ENCODE results near the gene VWA3B. TPM values are rescaled to one million over a fixed set of nuclear protein-coding genes. Genes with fewer than 3 reads are reported as not detected.

The VWA3B gene
- total and polyA plus RNA-seq, 2 of the 4 experiments (the other 2 are of a cell fraction): not detected

- H2AFZ ChIP-seq (replicated peaks; ENCODE audit: low read length, poor library complexity): no peak overlapping the region
- no peak overlapping the region for H2BK15ac ChIP-seq (ENCODE audit: low read depth, low read length)
- in situ Hi-C loops (cut with MboI; ENCODE audit: low sequenced_read_pairs) (loop anchor here (10.0 kb wide), 1 partner anchor 88 kb away; no protein-coding TSS in a partner anchor), intact Hi-C loops (cut with micrococcal nuclease) (no loop called here), dilution Hi-C loops (cut with HindIII; ENCODE audit: low sequenced_read_pairs, unreplicated experiment) (no loop called here)
- no peaks in the 10 kb centered on the region for H4K20me1 ChIP-seq (ENCODE audit: insufficient read depth, low read length)
- H2BK5ac ChIP-seq (ENCODE audit: low read depth, low read length, poor library complexity, severe bottlenecking): no peak overlapping the region
- TF ChIP-seq MAZ (IDR thresholded peaks at IDR 0.05; ENCODE audit: borderline replicate concordance, low read depth, low read length) (no peak), RFX5 (IDR thresholded peaks at IDR 0.05; ENCODE audit: low read depth, low read length) (no peak), NFE2L2 (IDR thresholded peaks at IDR 0.05; ENCODE audit: low read depth, low read length) (no peak), FOS (IDR thresholded peaks at IDR 0.05; ENCODE audit: low read depth, low read length) (no peak), CHD1 (IDR thresholded peaks at IDR 0.05; ENCODE audit: low read depth, low read length) (no peak), SMC3 (IDR thresholded peaks at IDR 0.05; ENCODE audit: low read depth, low read length) (no peak), CTCF (conservative IDR thresholded peaks at IDR 0.05; ENCODE audit: low read depth, low read length) (no peak)
- H3K4me1 ChIP-seq (ENCODE audit: control insufficient read depth, insufficient read depth, low read length): no peaks in the 10 kb centered on the region
- H3K9me1 ChIP-seq (ENCODE audit: insufficient read depth, low read length): no peaks in the 10 kb centered on the region
- no peak overlapping the region for H3K27ac ChIP-seq (ENCODE audit: insufficient read depth, low read length)
- no peak overlapping the region for H2AK5ac ChIP-seq (ENCODE audit: low read depth, low read length)
- no peak overlapping the region for H3K4ac ChIP-seq (ENCODE audit: low read depth, low read length)
- no peak overlapping the region for H3K23ac ChIP-seq (ENCODE audit: low read depth, low read length)
- H4K8ac ChIP-seq (ENCODE audit: low read depth in 2 of 2, low read length in 2 of 2): no peak overlapping the region
- ChIA-PET CTCF (no interaction called here), POLR2A (ENCODE audit: unreplicated experiment) (no interaction called here)
- 40% methylated on average over 1 of the region's 7 CpGs; no CpG with 5 or more reads in 1 of the 2 experiments for WGBS, 2 experiments (ENCODE audit: extremely low coverage in 2 of 2, insufficient read length in 1 of 2)
- H2BK120ac ChIP-seq (ENCODE audit: low read depth, low read length): no peak overlapping the region
- H3K4me2 ChIP-seq (ENCODE audit: low read depth, low read length): no peak overlapping the region
- H3K18ac ChIP-seq (ENCODE audit: low read depth, low read length): no peak overlapping the region
- no peak overlapping the region for H3K4me3 ChIP-seq (ENCODE audit: insufficient read depth, low read depth, low read length)
- H3K36me3 ChIP-seq (ENCODE audit: control insufficient read depth, insufficient read depth, low read length): no peaks in the 10 kb centered on the region
- H3K14ac ChIP-seq (replicated peaks; ENCODE audit: low read depth, low read length): no peak overlapping the region
- peaks cover 18% of the 10 kb centered on the region for H3K27me3 ChIP-seq (ENCODE audit: control insufficient read depth, insufficient read depth, low read length)
- H3K9me3 ChIP-seq (ENCODE audit: control insufficient read depth, insufficient read depth, low read length): no peaks in the 10 kb centered on the region
- H2BK20ac ChIP-seq (ENCODE audit: low read depth, low read length): no peak overlapping the region
- no peak for DNase-seq
- H4K5ac ChIP-seq (ENCODE audit: low read depth, low read length): no peak overlapping the region
- ATAC-seq (ENCODE audit: low read depth): no peak
- no peaks in the 10 kb centered on the region for H3K79me1 ChIP-seq (ENCODE audit: low read depth in 1 of 2, low read length in 2 of 2)
- no peak overlapping the region for H3K9ac ChIP-seq (ENCODE audit: low read depth, low read length)
- no peak overlapping the region for H4K91ac ChIP-seq (ENCODE audit: insufficient read depth, low read depth, low read length)
- H3K56ac ChIP-seq (ENCODE audit: extremely low read depth, insufficient read depth, low read length): no peak overlapping the region
- H2AK9ac ChIP-seq (replicated peaks; ENCODE audit: low read depth, low read length, poor library complexity): no peak overlapping the region
- BruUV-seq (replicated peaks): no TSS peak
Measured at GRCh38 chr2:98296440-98296839, 209.5 kb downstream of the VWA3B start.

Data from IMR-90 (cell line).